ENCODE measurements around the gene PRKG1.

- TF ChIP-seq, protein P1, sequence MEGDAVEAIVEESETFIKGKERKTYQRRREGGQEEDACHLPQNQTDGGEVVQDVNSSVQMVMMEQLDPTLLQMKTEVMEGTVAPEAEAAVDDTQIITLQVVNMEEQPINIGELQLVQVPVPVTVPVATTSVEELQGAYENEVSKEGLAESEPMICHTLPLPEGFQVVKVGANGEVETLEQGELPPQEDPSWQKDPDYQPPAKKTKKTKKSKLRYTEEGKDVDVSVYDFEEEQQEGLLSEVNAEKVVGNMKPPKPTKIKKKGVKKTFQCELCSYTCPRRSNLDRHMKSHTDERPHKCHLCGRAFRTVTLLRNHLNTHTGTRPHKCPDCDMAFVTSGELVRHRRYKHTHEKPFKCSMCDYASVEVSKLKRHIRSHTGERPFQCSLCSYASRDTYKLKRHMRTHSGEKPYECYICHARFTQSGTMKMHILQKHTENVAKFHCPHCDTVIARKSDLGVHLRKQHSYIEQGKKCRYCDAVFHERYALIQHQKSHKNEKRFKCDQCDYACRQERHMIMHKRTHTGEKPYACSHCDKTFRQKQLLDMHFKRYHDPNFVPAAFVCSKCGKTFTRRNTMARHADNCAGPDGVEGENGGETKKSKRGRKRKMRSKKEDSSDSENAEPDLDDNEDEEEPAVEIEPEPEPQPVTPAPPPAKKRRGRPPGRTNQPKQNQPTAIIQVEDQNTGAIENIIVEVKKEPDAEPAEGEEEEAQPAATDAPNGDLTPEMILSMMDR (IDR thresholded peaks at IDR 0.05) = no peak
- TF ChIP-seq POLR2A (IDR thresholded peaks at IDR 0.05) = no peak
Observed at GRCh38 chr10:51063659-51064535, 10.4 kb upstream of the PRKG1 start.
